Keratinocyte (primary cell): ENCODE measurements around the gene TNC. TPM values are rescaled to one million over a fixed set of nuclear protein-coding genes. Genes with fewer than 3 reads are reported as not detected.

Experiments used
- DNase-seq: peaks from one replicate; pipeline ENCODE4 v3.0.0-alpha.2; 2011; ENCODE audit warnings: low read depth, missing footprints, low spot score
- FAIRE-seq: peaks from 2 replicates; lab custom pipeline; 2011; peaks lifted over from hg19 to GRCh38; lab: Jason Lieb, UNC
- H2AFZ ChIP-seq: 2 replicates; pipeline ENCODE4 v1.6.0; 2012; ENCODE audit warnings: low read length, control low read depth, inconsistent platforms; ENCODE audit not compliant: control insufficient read depth
- H3K27ac ChIP-seq: 2 replicates; pipeline ENCODE4 v1.5.1; 2011; ENCODE audit warnings: low read length; ENCODE audit not compliant: control insufficient read depth, insufficient read depth
- H3K27me3 ChIP-seq: 3 replicates; pipeline ENCODE4 v1.6.0; 2011; ENCODE audit warnings: low read length; ENCODE audit not compliant: control insufficient read depth, insufficient read depth; ENCODE audit errors: extremely low read depth
- H3K36me3 ChIP-seq, 2 experiments: 2 replicates in 1 of 2; 3 replicates in 1 of 2; pipeline ENCODE4 v1.5.1; 2011; ENCODE audit warnings: low read length in 2 of 2, mild to moderate bottlenecking in 1 of 2; ENCODE audit not compliant: control insufficient read depth in 2 of 2, insufficient read depth in 2 of 2; ENCODE audit errors: extremely low read depth in 1 of 2
- H3K4me1 ChIP-seq: 3 replicates; pipeline ENCODE4 v1.5.1; 2011; ENCODE audit warnings: low read length; ENCODE audit not compliant: control insufficient read depth, insufficient read depth; ENCODE audit errors: extremely low read depth
- H3K4me2 ChIP-seq: 3 replicates; pipeline ENCODE4 v1.6.0; 2011; ENCODE audit warnings: low read depth, low read length; ENCODE audit not compliant: control insufficient read depth, insufficient read depth; ENCODE audit errors: extremely low read depth
- H3K4me3 ChIP-seq, 3 experiments: fragments of 200-600 bp in 1 of 3; sonication (generic) in 1 of 3; 2 replicates in 2 of 3; 3 replicates in 1 of 3; pipeline ENCODE4 v1.5.1; 2011 to 2016; ENCODE audit warnings: low read length in 3 of 3, mild to moderate bottlenecking in 3 of 3, control low read depth in 2 of 3, inconsistent platforms in 1 of 3, low read depth in 1 of 3, mixed read lengths in 1 of 3, mixed run types in 1 of 3, moderate library complexity in 1 of 3; ENCODE audit not compliant: control insufficient read depth in 2 of 3, insufficient read depth in 2 of 3; ENCODE audit errors: extremely low read depth in 1 of 3
- H3K79me2 ChIP-seq: 2 replicates; pipeline ENCODE4 v1.6.0; 2012; ENCODE audit warnings: low read length; ENCODE audit not compliant: control insufficient read depth, insufficient read depth
- H3K9ac ChIP-seq: 3 replicates; pipeline ENCODE4 v1.6.0; 2011; ENCODE audit warnings: low read length; ENCODE audit not compliant: control insufficient read depth, insufficient read depth; ENCODE audit errors: extremely low read depth
- H3K9me1 ChIP-seq: 3 replicates; pipeline ENCODE4 v1.6.0; 2011; ENCODE audit warnings: low read length; ENCODE audit not compliant: control insufficient read depth, insufficient read depth; ENCODE audit errors: extremely low read depth
- H3K9me3 ChIP-seq: 2 replicates; pipeline ENCODE4 v1.5.1; 2012; ENCODE audit warnings: low read depth, low read length; ENCODE audit not compliant: control insufficient read depth
- H4K20me1 ChIP-seq: 3 replicates; pipeline ENCODE4 v1.6.0; 2011; ENCODE audit warnings: low read length; ENCODE audit not compliant: control insufficient read depth, insufficient read depth; ENCODE audit errors: extremely low read depth
- EZH2 ChIP-seq: IDR thresholded peaks from one replicate; pipeline ENCODE4 v1.6.1; 2012; ENCODE audit warnings: inconsistent platforms, mild to moderate bottlenecking, low read length, moderate library complexity
- dilution Hi-C: fragments of 300-500 bp; cut with MboI; formaldehyde crosslinking; loops from one replicate; pipeline ENCODE4 v1.7.0; 2020; ENCODE audit warnings: low sequenced_read_pairs; ENCODE audit not compliant: extremely low pct_ligation_motif_present
- polyA plus RNA-seq, 5 experiments: library from polyadenylated mRNA; depleted of rRNA in 3 of 5; stranded (reverse) in 3 of 5; stranded (forward) in 1 of 5; unstranded in 1 of 5; fragments of >200 nt; gene quantifications; 1 replicate in 1 of 5; 2 replicates in 3 of 5; 3 replicates in 1 of 5; pipeline versions ENCODE4 v1.2.1 to v1.2.3, GENCODE V29; 2011 to 2012; ENCODE audit warnings: missing spikeins in 2 of 5, low read depth in 1 of 5, low replicate concordance in 1 of 5
- TF ChIP-seq, protein P1 (sequence below), 3 experiments: IDR thresholded peaks in 1 of 3; conservative IDR thresholded peaks in 1 of 3; optimal IDR thresholded peaks in 1 of 3; 2 replicates in 2 of 3; 3 replicates in 1 of 3; pipeline versions ENCODE3 to v1.5.1; 2011; ENCODE audit warnings: low read length in 3 of 3, mild to moderate bottlenecking in 3 of 3, moderate library complexity in 2 of 3, control low read depth in 1 of 3, inconsistent platforms in 1 of 3; ENCODE audit not compliant: insufficient read depth in 2 of 3; ENCODE audit errors: extremely low read depth in 1 of 3

The TNC gene
- polyA plus RNA-seq, 1 donor (not counting 4 experiments of a cell fraction or from before 2014, with no cell fraction given), result 58.7 TPM

- H3K79me2 ChIP-seq, result no peaks in the 10 kb centered on the region
- H3K36me3 ChIP-seq, result no peaks in the 10 kb centered on the region
- H3K27ac ChIP-seq, result no peak overlapping the region
- no peaks in the 10 kb centered on the region for H4K20me1 ChIP-seq
- H3K9me3 ChIP-seq, result no peaks in the 10 kb centered on the region
- H3K4me3 ChIP-seq, result no peak overlapping the region
- DNase-seq (no peak), FAIRE-seq (no peak)
- dilution Hi-C loops, result no loop called here
- H3K9me1 ChIP-seq, result no peaks in the 10 kb centered on the region
- H3K27me3 ChIP-seq, result peaks cover 23% of the 10 kb centered on the region
- H3K9ac ChIP-seq, result no peak overlapping the region
- H3K4me1 ChIP-seq, result no peaks in the 10 kb centered on the region
- H3K4me2 ChIP-seq, result no peak overlapping the region
- H2AFZ ChIP-seq, result no peak overlapping the region
- TF ChIP-seq, protein P1, sequence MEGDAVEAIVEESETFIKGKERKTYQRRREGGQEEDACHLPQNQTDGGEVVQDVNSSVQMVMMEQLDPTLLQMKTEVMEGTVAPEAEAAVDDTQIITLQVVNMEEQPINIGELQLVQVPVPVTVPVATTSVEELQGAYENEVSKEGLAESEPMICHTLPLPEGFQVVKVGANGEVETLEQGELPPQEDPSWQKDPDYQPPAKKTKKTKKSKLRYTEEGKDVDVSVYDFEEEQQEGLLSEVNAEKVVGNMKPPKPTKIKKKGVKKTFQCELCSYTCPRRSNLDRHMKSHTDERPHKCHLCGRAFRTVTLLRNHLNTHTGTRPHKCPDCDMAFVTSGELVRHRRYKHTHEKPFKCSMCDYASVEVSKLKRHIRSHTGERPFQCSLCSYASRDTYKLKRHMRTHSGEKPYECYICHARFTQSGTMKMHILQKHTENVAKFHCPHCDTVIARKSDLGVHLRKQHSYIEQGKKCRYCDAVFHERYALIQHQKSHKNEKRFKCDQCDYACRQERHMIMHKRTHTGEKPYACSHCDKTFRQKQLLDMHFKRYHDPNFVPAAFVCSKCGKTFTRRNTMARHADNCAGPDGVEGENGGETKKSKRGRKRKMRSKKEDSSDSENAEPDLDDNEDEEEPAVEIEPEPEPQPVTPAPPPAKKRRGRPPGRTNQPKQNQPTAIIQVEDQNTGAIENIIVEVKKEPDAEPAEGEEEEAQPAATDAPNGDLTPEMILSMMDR (optimal IDR thresholded peaks at IDR 0.05 in 1 of 3, IDR thresholded peaks at IDR 0.05 in 1 of 3, conservative IDR thresholded peaks at IDR 0.05 in 1 of 3; ENCODE audit: extremely low read depth in 1 of 3, insufficient read depth in 2 of 3, low read length in 3 of 3), result no peak
- TF ChIP-seq EZH2, result no peak
Measured at GRCh38 chr9:114990901-114991300, 127.1 kb downstream of the TNC start.

DNA sequence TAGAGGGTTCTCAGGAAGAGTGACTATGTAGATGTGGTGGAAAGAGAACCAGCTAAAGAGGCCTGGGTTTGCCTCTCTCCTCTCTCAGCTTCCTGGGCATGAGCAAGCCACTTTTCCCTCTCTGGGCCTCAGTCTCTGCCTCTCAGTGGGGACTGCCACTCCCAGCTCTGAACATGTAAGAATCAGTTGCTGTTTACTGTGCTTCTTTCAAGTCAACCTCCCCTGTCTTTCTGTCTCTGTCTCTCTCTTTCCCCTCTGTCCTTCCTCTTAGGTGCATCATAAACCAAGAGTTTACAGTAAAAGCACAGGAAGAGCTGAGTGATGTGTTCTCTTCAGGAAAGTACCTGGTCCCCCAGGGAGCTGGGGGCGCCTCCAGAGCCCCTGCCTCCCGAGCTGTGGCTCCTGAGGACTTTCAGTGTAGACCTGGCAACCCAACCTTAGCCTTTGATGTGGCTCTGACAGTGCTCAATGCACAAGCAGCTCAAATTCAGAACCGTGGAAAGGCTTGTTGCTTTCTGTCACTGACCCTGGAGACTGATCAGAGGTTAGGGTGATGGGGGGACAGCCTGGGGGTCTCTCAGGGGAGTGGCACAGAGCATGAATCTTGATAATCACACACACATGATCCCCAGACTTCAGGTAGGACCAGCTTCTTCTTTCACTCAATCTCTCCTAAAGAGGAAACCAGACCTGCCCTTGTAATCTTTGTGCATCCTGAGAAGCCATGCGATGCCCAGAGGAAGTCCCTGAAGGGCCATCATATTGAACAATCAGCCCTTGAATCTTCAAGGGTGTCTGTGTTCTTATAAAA lies 128.2 kb downstream of the TNC start:
- dilution Hi-C loops, result no loop called here
- no peak for TF ChIP-seq EZH2
- TF ChIP-seq, protein P1 (optimal IDR thresholded peaks at IDR 0.05 in 1 of 3, IDR thresholded peaks at IDR 0.05 in 1 of 3, conservative IDR thresholded peaks at IDR 0.05 in 1 of 3; ENCODE audit: extremely low read depth in 1 of 3, insufficient read depth in 2 of 3, low read length in 3 of 3), result no peak
- Histone ChIP-seq H3K4me3 (no peak overlapping the region), H3K27ac (no peak overlapping the region), H2AFZ (no peak overlapping the region), H3K27me3 (peaks cover 23% of the 10 kb centered on the region), H3K9me1 (no peaks in the 10 kb centered on the region), H3K4me1 (no peaks in the 10 kb centered on the region), H3K9ac (no peak overlapping the region), H3K36me3 (no peaks in the 10 kb centered on the region), H3K79me2 (no peaks in the 10 kb centered on the region), H3K9me3 (no peaks in the 10 kb centered on the region), H3K4me2 (no peak overlapping the region), H4K20me1 (no peaks in the 10 kb centered on the region)
- no peak for FAIRE-seq
- DNase-seq, result no peak
